Lung microvascular endothelial cell (primary cell): ENCODE measurements around the gene ALDH1A3. TPM values are rescaled to one million over a fixed set of nuclear protein-coding genes. Genes with fewer than 3 reads are reported as not detected.
A peak's percentile ranks its signal among the peaks of the same experiment; 100 is the strongest.

Experiments
- DNase-seq, 2 donors: peaks; one replicate each; pipeline versions ENCODE4 v3.0.0 to v3.0.0-alpha.2; 2010; ENCODE audit warnings: low read depth in 2 of 2
- total RNA-seq: library from RNA; depleted of rRNA; stranded (reverse); fragments of >200 nt; gene quantifications from 2 replicates; pipeline ENCODE4 v1.2.1, GENCODE V29; 2014

Gene ALDH1A3
- total RNA-seq, 1 donor from 2014 or later, result 22.2 TPM

DNA sequence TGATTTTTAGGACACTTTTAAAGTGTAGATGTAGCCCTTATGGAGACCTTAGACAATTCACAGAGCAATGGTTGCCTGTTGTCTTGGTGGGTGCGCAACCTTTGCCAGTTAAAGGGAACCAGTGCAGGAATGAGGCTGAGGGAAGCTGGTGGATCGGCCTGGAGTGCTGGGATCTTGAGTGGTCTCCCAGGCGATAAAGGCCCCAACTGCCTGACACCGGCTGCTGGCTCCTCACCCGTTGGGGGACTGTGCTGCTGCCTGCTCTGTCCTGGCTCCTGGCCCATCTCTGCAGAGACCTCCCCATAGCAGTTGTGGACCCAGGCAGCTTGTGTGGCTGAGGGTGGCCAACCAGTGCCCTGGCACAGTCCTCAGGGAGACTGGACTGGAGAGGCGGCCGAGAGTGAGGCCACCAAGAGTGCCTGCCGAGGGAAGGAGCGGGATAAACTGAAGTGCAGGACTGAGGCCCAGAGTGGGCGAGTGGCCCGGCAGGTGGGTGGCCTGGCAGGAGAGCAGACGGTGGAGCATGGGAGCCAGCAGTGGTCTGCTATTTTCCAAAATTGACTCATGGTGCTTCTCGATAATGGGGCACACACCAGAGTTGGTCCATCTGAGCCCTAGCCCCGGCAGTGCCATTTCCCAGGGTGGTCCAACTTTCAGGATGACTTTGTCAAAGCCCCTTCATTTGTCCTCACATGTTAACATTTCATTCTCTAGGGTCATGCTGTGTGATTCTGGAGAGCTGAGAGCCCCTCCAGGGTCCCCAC lies 2.1 kb downstream of the ALDH1A3 start:
- no peak for DNase-seq

DNA sequence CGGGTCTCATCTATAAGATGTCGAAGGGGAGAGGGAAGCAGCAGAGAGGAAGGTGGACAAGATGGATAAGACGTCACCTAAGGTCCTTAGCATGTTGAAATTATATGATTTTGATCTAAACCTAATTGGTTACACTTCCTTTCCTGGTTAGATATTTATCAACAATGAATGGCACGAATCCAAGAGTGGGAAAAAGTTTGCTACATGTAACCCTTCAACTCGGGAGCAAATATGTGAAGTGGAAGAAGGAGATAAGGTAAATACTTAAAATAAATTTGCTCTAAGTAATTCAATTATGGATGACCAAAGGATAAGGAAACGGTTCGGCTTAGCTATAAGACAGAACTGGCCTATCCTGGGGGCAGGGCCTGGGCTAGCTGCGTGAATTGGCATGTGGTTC lies 5.5 kb downstream of the ALDH1A3 start:
- peak in 1 of 2 donors; percentile 17 for DNase-seq

DNA sequence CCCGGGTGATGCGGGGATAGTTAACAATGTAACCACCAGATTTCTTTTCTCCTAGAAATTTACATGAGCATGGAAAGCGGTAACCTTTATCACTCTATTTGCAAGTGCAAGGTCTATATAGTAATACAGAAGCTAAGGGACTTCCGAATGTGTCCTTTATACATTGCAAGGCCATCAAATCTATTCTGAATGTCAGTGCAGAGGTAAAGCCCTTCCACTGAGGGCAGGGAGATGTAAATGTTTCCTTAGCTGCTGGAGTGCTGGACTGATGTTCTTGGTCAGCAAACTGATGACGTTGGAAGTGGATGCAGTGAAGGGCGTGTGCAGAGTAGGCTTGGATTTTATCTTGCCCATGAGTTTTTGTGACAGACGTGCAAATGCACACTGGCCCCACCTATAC lies 6.2 kb downstream of the ALDH1A3 start:
- DNase-seq, result no peak

- DNase-seq, result no peak
Measured at GRCh38 chr15:100887211-100887913, 7.7 kb downstream of the ALDH1A3 start.

DNA sequence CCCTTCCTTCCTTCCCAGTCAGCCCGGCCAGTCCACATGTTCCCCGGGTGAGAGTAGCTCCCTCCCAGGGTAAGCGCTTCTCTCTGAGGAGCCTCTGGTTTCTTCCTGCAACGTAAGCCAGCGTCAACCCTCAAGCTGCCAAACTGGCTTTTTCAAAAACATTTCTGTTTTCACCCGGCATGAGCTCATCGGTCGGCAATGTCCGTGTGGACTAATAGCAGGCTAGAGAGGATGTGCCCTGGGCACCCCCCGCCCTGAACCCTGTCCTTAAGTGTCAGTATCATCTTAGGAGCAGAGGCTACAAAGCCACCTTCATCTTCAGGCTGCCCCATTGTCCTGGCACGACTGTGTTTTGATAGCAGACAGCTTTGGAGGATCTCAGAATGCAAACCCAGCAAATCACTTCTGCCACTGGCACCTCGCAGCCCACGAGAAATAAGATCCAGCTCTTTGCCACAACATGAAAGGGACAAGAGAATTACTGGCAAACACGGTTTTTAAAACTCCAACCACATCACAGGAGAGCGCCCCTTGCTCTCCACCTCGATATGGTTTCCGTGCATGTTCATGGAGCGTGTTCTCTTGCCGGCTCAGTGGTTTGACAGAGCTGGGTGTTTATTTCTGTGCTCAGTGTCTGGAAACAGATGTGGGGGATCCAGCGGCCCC lies 9.9 kb downstream of the ALDH1A3 start:
- DNase-seq, result peak; percentile 65 to 89

DNA sequence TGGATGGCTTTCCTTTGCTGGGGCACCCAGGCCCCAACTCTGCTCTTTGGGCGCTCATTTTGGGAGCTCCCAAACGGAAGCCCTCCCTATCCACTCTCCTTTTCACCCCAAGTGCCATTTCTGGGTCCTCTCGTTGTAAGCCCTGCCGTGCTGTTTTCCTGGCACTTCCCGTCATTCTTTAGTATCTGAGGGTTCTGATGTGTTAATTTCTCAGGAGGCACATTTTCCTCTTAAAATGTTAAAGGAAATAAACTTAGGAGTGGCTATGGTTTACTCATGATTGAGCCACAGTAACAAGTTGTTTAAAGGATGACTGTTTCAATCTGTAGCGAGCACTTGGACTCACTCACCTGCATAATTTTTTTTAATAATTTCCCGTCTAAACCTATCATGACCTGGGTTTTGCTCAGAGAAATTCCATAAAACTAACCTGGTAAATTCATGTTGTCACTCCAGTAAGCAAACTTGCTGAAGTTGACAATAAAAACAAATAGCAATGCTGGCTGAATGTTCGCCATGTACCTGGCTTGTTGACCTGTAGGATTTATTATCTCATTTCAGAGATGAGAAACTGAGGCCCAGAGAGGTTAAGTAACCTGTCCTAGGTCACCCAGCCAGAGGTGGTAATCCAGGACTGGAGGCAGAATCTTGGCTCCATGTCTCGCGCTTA lies 10.6 kb downstream of the ALDH1A3 start:
- peak in 1 of 2 donors; percentile 9 for DNase-seq

DNA sequence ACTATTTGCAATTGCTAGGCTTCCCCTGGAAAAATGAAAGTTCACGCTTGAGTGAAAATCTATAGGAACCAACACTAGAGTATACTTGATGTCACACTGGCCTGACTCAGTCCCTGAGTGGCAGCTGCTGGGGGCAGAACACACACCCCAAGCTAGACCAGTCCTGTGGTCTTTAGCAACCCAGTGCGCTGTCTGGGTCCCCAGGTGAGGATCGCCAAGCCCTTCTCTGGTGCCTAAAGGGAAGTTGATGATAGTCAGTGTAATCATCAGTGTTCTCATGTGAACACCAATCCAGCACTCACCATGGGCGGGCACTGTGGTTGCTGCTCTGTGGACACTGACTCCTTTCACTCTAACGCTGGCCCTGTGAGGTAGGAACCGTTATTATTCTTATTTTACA lies 11.2 kb downstream of the ALDH1A3 start:
- no peak for DNase-seq

DNA sequence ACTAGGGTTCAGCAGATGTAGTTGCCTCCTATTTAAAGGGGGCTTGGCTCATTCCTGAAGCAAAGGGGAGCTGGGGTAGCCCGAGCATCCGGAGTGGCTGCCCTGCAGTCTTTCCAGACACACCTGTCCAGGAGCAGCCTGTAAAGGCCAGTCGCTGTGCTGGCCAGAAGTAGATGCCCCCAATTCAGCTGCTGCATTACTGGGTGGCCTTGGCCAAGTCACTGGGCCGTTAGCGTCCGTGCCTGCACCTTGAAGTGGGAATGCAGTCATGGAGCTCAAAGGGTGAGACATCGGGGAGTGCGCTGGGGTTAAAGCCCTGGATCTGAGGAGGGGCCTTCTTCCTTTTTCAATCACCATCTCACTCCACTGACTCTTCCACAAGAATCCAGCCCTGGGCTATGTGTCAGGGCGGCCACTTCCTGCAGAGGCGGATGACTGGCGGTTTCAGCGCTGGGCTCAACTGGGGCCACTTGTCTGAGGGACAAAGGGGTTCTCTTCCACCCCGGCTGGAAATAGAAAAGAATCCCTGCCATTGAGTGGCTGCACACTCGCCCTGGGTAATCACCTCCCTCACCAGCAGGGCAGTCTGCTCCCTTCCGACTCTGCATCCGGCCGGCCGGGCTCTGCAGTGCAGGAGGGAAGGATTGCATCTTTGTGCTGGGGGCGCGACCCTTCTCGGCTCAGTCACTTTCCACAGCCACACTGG lies 11.8 kb downstream of the ALDH1A3 start:
- DNase-seq, result peak in 1 of 2 donors; percentile 37

- no peak for DNase-seq
Measured at GRCh38 chr15:100892013-100892355, 12.4 kb downstream of the ALDH1A3 start.

DNA sequence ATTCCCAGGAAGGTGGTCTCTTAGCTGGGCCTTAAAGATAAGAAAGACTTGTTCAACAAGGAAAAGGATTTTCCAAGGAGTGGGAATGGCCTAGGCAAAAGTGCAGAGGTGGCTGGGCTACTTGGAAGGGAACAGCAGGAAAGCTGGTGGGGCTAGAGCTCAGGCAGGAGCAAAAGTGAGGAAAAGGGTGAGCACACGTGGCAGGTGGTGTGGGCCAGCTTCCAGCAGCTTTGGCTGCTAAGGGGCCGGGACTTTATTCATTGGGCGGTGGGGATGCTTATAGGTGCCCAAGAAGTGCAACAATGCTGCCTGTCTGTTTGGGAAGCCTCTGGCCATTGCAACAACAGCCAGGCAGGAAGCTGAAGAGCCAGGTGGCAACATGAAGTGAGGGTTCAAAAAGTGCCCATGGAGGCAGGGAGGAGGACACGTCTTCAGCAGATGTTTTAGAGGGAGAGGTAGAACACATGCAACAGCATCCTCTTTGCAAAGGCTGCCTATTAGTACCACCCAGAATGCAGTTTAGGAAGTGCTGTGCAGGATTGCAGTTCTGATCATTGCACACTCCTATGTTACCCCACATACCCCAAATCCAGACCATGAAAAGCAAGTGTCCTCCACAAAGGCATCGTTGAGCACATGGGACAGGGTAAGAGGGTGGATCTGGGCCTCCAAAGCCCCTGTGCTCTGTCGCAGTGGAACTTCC lies 13.8 kb downstream of the ALDH1A3 start:
- DNase-seq, result no peak

DNA sequence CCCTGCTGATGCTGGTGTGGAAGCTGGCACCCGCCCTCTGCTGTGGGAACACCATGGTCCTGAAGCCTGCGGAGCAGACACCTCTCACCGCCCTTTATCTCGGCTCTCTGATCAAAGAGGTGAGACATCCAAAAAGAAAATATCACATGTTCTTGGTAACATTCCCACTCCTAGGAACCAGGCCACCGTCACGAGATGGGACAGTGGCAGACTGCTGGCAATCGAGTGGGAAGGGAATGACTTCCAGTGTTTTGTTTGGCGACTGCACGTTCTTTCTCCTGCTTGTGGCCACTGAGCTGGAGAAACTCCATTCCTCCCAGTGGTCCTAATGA lies 14.3 kb downstream of the ALDH1A3 start:
- DNase-seq, result no peak

DNA sequence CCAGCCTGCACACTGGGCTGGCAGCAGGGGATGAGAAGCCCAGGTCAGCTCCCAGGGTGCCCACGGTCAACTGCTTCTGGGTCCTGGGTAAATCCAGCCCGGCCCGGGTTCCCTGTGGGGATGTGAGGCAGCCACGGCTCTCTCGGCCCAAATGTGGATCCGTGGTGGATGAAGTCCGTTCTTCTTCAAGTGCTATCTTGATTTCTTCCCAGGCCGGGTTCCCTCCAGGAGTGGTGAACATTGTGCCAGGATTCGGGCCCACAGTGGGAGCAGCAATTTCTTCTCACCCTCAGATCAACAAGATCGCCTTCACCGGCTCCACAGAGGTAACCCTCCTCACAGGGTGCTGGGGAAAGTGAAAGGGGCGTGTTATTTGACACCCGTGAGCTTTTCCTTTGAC lies 16.1 kb downstream of the ALDH1A3 start:
- no peak for DNase-seq

- no peak for DNase-seq
Measured at GRCh38 chr15:100897221-100898151, 17.9 kb downstream of the ALDH1A3 start.

GRCh38 chr15:100898152-100898490 lies 18.5 kb downstream of the ALDH1A3 start:
- no peak for DNase-seq

DNA sequence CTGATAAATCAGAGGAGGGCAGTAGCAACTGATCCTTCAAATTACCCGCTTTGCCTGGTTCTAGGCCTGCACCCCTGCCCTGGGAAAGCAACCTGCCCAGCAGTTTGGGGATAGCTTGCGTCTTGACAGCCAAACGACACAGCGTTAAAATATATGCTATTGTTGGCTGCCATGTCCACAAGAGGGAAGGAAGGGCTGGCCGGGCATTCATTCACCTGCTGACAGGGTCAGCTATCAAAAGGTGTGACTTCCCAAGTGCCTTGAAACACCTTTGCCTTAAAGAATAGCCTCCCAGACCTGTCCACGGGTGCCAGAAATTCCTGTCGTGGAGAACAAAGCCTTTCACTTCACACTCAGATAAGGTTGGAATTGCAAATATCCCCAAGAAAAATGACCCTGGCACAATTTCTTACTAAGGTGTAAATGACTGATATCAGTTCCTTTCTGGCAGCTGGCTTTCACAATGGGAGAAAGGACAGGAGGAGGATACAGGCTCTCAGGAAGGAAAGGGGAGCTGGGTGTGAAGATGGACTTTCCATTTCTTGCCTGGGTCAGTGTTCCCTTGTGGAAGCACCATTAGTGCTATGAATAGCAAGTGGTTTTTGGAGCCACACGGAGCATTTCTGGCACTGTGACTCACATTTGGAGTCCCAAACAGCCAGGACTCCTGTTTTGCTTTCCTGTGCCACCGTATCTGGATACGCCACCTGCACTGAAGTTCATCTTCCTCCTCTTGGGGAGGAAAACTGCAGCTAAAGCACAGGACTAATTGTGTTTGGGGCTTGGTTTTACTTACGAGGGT lies 19.2 kb downstream of the ALDH1A3 start:
- DNase-seq, result peak; percentile 20 to 31

GRCh38 chr15:100899601-100900000 lies 20.0 kb downstream of the ALDH1A3 start:
- peak in 1 of 2 donors; percentile 22 for DNase-seq

- DNase-seq, result no peak
Measured at GRCh38 chr15:100900136-100900794, 20.6 kb downstream of the ALDH1A3 start.

GRCh38 chr15:100900795-100901169 lies 21.2 kb downstream of the ALDH1A3 start:
- no peak for DNase-seq

GRCh38 chr15:100901296-100901695 lies 21.7 kb downstream of the ALDH1A3 start:
- no peak for DNase-seq
